Putamen (tissue), 1 donor: ENCODE results near the gene PRAMEF12.
"Not testable (repeated sequence)": the region's sequence is repeated elsewhere in the genome, so short reads cannot be mapped to it uniquely, and the experiment has no call there.

Source experiments
- DNase-seq: peaks from one replicate; pipeline ENCODE4 v3.0.0-alpha.2; 2016; ENCODE audit warnings: low spot score

The PRAMEF12 gene

DNA sequence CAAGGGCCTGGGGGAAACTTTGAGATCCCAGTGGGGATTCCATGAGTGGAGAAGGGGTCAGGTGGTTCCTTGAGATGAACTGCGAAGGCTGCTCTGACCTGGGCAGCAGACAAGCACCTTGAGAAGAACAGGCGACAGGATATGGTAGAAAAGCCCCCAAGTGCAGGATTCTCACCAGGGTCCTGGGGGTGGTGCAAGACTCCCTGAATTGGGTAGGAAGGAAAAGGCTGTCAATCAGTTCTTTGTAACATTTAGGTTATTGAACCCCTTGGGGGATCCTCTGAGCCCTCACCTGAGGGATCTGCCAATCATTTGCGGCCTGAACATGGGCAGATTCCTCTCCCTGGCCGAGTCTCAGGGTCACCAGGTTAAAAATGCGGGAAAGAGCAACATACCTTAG is 2.4 kb upstream of the PRAMEF12 start:
- DNase-seq: no peak

DNA sequence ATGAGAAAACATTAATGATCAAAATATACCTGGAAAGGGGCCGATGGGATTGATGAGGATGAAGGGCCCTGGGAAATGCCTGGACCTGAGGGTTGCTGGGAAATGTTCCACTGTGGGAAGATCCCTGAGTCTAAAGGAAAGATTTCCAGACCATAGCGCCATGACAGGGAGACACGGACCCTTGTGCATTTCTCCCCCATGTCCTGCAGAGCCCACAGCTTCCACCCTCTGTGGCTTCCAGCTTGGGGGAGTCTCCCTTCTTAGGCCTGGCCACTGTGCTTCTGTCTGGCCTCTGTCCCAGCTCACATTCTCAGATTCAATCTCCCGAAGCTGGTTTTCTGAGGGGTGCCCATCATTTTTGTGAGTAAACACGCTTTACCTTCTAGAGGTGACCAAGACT is 1.0 kb upstream of the PRAMEF12 start:
- no peak for DNase-seq

DNA sequence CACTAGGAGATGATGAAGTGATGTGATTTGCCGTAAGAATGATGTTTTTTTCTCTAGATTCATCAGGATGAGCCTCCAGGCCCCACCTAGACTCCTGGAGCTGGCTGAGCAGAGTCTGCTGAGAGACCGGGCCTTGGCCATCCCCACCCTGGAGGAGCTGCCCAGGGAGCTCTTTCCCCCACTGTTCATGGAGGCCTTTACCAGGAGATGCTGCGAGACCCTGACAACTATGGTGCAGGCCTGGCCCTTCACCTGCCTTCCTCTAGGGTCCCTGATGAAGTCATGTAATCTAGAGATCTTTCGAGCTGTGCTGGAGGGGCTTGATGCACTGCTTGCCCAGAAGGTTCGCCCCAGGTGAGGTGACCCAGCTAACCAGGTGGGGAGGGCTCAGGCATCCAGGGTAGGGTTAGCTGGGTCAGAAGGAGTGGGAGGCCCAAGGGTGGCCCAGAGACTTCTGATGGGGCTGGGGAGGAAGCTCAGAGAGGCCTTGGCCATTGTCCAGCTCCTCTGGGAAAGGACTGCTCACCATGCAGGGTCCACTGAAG is 1.3 kb downstream of the PRAMEF12 start:
- DNase-seq: no peak

DNA sequence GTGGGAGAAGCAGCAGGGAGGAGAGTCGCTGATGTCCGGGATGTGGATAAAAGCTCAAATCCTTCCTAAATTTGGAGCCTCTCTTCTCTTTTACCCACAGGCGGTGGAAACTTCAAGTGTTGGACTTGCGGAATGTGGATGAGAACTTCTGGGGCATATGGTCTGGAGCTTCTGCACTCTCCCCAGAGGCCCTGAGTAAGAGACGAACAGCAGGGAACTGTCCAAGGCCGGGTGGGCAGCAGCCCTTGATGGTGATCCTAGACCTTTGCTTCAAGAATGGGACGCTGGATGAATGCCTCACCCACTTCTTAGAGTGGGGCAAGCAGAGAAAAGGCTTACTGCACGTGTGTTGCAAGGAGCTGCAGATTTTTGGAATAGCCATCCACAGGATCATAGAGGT is 1.9 kb downstream of the PRAMEF12 start:
- DNase-seq: no peak

DNA sequence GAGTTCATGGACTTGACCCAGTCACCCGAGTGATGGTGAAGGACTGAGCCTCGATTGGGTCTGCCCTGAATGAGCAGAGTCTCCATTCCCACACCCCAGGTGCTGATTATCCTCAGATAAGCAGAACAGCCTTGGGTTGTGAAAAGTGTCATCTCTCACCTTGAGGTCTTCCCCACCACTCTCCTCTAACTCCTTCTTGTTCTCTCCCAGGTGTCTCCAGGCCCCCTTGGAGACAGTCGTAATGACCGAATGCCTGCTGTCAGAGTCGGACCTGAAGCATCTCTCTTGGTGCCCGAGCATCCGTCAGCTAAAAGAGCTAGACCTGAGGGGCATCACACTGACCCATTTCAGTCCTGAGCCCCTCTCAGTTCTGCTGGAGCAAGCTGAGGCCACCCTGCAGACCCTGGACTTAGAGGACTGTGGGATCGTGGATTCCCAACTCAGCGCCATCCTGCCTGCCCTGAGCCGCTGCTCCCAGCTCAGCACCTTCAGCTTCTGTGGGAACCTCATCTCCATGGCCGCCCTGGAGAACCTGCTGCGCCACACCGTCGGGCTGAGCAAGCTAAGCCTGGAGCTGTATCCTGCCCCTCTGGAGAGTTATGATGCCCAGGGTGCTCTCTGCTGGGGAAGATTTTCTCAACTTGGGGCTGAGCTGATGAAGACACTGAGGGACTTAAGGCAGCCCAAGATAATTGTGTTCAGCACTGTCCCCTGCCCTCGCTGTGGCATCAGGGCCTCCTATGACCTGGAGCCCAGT is 3.4 kb downstream of the PRAMEF12 start:
- no peak for DNase-seq

DNA sequence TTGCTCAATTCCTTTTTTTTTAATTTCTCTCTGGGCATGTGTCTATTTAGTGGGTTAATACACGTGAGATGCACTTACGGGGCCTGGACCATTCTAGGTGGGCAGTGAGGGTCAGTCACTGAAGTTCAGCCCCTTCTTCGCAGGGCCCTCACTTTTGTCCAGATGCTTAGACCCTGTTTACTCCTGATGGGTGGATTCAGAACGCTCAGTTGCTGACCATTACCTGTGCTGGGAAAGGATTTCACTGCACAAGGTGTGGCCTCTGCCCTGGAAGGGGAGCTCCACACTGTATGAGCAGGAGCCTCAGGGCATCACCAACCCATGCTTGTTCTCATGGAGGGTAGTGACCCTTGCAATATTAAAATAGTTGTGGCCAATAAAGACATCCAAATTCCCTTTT is 4.5 kb downstream of the PRAMEF12 start:
- DNase-seq: no peak

DNA sequence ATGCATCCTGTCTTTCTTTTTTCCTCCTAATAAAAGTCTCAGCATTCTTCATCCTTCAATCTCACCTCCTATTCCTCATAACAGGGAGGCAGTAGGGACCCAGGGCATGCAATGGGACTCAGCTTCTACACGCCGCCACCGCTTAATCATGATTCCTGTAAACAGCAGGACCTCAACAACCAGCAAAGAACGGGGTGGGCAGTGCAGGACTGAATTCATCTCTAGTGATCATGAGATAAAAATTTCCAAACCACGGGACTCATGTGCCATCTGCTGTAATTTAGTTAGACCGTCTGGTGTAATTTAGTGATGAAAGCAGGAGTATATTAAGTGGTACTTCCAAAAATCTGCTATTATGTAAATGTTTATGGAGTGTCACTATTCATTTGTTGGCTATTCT is 5.4 kb downstream of the PRAMEF12 start:
- DNase-seq: no peak

DNA sequence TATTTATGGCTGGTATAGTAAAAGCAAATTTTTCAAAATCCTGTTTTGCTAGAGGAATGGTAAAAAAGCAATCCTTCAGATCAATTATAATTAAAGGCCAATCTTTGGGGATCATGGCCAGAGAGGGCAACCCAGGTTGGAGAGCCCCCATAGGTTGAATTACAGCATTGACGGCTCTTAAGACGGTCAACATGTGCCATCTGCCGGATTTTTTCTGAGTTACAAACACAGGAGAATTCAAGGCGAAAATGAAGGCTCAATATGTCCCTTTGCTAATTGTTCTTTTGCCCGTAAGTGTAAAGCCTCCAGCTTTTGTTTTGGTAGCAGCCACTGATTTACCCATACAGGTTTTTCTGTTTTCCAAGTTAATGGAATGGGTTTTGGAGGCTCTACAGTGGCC is 8.0 kb downstream of the PRAMEF12 start:
- DNase-seq: not testable (repeated sequence)

DNA sequence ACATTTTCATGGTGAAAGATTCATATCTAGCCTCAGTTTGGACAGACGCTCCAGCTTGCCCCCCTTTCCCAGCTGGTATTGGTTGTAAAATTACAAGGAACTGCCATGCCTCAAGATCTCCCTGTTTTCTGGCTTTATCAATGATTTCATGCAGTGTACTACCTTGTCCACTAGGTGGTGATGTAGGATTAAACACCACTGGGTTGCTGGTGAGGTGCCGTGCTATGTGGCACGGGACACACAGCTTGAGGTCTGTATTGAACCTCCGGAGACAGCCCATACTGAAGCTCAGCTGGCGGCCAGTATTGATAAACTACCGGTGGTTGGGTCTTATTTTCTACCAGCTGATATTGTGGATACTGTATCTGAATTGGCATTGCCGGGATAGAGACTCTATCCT is 10.2 kb downstream of the PRAMEF12 start:
- DNase-seq: not testable (repeated sequence)

DNA sequence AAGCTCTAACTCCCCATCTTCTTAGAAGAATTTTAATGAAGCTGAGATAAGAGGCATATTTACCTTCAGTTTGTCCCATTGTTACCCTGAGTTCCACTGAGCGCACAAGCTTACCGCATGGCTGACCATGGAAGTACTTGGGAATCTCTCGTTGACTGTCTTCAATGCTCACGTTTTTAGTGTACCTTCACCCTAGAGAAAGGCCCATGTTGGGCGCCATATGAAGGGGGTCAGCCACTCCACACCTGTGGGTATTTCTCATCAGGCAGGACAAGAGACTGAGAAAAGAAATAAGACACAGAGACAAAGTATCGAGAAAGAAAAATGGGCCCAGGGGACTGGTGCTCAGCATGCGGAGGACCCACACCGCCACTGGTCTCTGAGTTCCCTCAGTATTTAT is 11.2 kb downstream of the PRAMEF12 start:
- not testable (repeated sequence) for DNase-seq

DNA sequence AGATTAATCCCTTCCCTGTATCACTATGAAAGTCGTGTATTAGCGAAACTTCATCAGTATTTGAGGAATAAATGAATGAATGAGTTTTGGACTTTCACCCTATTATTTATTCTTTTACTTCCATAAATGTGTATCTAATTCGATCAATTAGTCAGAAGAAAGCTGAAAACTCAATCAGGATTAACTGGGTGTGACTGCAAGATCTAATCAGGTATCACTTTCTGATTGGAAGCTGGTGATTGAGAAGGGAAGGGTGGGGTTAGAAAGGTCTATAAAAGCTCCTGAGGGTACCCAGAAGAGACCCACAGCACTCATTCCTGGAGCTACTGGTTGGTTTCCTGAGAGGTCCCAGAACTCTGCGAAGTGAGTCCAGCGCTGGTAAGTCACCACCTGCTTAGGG is 17.6 kb downstream of the PRAMEF12 start, which contains the start of gene PRAMEF1:
TSS of gene PRAMEF1 (plus strand) at position 301 of the 400 bp plus-strand sequence. CDS start 1,831 bp downstream, outside the sequence.
- not testable (repeated sequence) for DNase-seq

DNA sequence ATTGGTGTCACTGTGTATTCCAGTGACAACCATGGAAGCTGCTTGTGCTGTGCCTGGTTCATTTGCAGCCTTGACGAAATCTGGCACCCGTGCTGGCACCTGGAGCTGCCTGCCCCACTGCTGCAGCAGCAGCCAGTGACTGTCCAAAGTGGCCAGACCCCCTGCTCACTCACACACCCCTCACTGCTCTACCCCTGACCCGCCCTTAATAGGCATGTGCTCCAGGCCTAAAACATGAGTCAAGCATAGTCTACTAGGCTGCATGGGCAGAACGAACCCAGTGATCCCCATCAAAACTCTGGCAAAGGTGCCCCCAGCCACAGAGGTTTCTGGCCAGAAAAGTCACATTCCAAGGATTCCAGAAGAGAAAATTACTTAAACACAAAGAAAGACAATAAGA is 25.4 kb downstream of the PRAMEF12 start:
- no peak for DNase-seq

DNA sequence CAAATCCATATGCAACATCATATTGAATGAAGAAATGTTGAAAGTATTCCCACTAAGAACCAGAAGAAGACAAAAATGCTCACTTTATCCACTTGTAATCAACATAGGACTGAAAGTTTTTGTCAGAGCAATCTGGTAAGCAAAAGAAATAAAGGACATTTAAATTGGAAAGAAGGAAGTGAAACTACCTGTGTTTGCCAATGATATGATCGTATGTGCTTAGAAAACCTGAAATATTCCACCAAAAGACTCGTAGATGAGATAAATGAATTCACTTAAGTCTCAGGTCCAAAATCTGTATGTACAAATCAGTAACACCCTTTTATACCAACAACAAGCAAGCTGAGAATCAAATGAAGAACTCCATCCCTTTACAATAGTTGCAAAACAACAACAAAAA is 26.2 kb downstream of the PRAMEF12 start:
- DNase-seq: no peak

DNA sequence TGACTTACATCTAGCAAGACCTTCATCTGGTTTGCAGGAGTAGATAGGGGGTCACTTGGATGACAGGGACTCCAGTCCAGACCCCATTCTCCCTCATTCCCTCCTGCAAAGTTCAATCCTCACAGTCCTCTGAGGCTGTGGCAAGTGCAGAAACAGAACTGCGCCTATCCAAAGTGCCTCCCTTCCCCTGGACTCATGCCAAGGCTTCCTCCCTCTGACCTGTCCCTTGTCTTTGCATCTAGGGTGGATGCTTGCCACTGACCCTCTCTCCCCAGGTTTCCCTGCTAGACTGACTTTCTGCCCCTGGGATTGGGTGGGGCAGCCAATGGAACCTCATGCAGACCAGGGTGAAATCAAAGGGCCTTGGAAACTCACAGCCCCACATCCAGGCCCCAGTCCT is 36.4 kb downstream of the PRAMEF12 start:
- no peak for DNase-seq

DNA sequence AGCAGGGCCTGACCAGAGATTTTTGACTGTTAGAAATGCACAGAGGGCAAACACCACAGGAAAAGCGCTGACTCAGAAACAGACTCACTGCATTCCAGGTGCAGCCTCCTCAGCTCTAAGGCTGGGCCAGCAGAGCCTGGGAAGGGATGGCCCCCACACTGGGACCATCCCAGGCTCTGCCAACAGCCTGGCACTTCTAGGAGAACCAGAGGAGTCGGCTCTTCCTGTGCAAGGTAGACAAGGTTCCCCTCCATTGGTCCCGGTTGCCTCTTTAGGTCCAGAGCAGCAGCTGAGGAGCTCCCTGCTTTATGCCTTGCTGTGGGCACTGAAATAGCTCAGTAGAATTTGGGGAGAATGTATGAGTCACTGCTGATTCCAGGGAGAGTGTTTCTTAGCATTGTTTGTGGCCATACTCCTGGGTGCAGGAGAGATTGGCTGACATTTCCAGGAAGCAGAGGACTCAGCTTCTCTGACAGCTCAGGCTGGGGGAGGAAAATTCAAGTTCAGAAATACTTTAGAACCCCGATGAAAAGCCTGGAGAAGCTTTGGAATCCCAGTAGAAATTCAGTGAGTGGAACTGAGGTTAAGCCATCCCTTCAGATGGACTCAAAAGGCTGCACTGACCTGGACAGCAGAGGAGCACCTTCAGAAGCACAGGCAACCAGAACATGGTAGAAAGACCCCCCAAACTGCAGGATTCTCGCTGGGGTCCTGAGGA is 37.3 kb downstream of the PRAMEF12 start:
- no peak for DNase-seq

DNA sequence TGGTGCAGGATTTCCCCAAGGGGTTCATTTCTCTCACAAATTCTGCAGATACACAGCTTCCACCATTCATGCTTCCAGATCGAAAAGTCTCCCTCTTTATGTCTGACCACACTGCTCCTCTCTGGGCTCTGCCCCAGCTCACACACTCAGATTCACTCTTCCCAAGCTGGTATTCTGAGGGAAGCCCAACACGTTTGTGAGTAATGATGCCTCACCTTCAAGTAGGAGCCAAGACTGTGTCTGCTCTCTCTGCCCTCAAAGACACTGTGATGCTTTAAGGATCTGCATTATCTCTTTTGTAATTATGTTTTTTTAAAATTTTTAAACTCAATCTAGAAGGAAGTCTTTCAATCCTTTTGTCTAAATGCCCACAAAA is 37.9 kb downstream of the PRAMEF12 start:
- DNase-seq: no peak

DNA sequence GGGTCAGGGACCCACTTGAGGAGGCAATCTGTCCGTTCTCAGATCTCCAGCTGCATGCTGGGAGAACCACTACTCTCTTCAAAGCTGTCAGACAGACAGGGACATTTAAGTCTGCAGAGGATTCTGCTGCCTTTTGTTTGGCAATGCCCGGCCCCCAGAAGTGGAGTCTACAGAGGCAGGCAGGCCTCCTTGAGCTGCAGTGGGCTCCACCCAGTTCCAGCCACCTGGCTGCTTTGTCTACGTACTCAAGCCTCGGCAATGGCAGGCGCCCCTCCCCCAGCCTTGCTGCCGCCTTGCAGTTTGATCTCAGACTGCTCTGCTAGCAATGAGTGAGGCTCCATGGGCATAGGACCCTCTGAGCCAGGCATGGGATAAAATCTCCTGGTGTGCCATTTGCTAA is 45.5 kb downstream of the PRAMEF12 start:
- DNase-seq: not testable (repeated sequence)
